Right ventricle myocardium superior (tissue), 1 donor: Measurements from ENCODE around the gene GMCL1. TPM values are rescaled to one million over a fixed set of nuclear protein-coding genes. Genes with fewer than 3 reads are reported as not detected.

ENCODE experiments used
- ATAC-seq: fragments of 200-7000 bp; cut with Tn5 transposase; one replicate; pipeline ENCODE4 v1.9.1; 2020; ENCODE audit warnings: mild to moderate bottlenecking; ENCODE audit not compliant: poor library complexity
- DNase-seq: peaks from one replicate; pipeline ENCODE4 v3.0.0-alpha.2; 2020
- intact Hi-C: fragments of 100-400 bp; cut with DNase I; formaldehyde crosslinking; loops from one replicate; pipeline ENCODE4 v1.11.2; 2022
- total RNA-seq: library from RNA; stranded (reverse); fragmentation: NEBNext Ultra II Directional; extraction: Animal tissue kit (Norgen Biotek cat#: 25700); gene quantifications from one replicate; pipeline ENCODE4 v1.2.1, GENCODE V29; 2021
- donor health status: DM: no; HTN: yes; CAD: no; lungs with severe emphysema.

Gene GMCL1
- total RNA-seq, 1 donor from 2014 or later = 4.1 TPM

DNA sequence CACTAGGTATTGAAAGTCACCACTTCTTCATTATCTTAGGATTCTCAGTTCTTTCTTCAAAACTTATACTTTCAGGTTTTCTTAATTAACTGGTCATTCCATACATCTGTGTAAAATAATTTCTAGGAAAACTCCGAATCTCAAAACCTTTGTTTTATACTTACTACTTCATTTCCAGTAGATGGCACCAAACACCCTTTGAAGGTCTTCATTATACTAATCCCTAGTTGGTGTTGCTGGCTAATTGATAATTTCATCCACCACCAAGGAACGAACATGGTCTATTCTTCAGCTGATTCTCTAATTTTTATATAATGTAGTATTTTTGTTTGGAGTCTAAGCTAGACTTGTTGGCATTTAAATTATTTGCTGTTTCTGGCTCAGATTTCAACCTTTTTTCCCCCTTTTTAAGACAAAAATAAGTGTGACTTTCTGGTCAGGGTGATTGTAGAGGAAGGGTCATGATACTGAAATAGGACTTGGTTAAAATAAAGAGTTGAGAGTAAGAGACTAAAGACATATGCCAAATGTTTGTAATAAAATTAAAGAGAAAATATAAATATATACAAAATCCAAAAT is 82.6 kb downstream of the GMCL1 start:
- intact Hi-C loops = loop anchor here (5.0 to 10.0 kb wide), 2 partner anchors 175 to 383 kb away; partner anchors contain the start of genes PCBP1 and SNRPG
- no peak for DNase-seq
- no peak for ATAC-seq

DNA sequence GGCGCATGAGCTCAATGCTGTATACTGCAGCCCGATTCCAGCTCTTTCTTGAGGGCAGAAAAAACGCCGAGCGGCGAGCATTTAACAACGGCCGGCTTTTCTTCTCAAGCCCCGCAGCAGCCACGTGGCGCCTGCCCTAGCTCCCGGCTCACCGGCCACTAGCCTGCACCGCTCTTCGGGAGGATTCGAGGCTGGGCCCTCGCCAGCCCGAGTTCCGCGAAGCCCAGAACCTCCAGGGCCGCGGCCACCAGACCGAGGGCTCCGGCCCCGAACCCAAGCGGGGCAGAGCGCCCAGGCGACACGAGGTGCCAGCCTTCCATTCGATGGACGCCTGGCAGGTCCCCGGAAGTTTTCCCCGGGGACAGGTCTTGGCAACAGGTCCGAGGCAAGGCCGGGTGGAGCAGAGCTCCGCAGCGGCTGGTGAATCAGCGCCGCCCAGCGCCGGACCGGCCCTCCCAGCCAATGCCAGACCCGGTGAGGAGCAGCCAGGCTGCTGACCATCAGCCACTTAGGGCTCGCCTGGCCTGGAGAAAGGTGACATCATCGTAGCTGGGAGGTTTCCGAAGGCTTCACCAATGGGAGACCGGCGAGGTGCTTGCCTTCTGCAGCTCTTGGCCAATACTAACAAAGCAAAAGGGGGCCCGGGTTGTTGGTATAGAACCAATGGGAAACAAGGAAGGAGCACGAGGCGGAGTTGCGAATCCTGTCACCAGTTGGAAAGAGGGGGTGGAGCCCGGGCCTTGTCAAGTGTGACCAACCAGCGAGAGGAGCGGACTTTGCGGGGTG is 84.9 kb downstream of the GMCL1 start:
- intact Hi-C loops = loop anchor here (2.0 to 10.0 kb wide), 3 partner anchors 173 to 380 kb away; partner anchors contain the start of genes PCBP1 and SNRPG
- ATAC-seq (peak; percentile 94), DNase-seq (peak; percentile 98)

DNA sequence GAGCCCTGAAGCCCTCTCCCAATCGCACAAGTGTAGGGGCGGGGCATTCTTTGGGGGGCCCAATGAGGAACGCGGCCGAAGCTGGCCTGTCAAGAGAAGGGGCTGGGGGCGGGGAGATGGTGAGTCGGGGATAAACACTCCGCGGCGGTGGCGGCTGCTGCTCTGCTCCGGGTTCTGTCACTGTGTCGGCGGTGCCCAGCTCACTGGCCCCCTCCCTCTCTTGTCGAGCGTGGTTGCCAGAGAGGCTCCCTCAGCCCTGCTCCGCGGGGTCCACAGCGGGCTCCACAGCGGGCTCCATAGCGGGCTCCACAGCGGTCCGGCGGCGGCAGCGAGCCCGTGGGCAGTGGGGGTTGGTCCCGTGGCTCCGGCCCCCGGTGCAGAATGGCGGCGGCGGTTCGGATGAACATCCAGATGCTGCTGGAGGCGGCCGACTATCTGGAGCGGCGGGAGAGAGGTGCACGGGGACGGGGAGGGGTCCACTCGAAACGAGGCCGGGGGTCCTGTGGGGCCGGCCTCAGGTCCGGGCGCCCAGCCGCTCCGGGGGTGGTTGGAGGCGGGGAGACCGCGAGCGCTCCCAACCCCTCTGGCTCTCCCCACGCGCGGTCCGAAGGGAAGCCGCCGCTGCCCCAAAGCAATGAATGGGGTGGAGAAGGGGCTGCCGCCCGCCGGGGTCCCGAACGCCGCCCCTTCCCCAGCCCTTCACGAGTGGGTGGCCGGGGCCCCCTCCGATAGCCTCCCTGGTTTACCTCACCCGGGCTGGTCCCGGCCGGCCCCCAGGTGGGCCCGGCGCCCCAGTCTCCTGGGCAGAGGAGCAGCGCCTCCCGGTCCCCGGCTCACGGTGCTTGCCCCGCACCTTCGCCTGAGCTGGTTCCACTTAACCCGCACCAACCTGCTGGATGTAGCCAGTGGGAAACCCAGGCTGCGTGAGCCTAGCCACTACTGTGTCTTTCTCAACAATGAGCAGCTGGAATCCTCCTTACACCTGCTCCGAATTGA is 85.8 kb downstream of the GMCL1 start, which contains the start of gene MXD1:
MXD1 (plus strand) TSS at position 160 of the 996 bp plus-strand sequence; CDS start at position 382, 222 bp downstream.
- intact Hi-C loops = loop anchor here (2.0 to 10.0 kb wide), 4 partner anchors 157 to 380 kb away; partner anchors contain the start of genes PCBP1 and SNRPG
- ATAC-seq = peak; percentile 19
- DNase-seq = peak; percentile 100

DNA sequence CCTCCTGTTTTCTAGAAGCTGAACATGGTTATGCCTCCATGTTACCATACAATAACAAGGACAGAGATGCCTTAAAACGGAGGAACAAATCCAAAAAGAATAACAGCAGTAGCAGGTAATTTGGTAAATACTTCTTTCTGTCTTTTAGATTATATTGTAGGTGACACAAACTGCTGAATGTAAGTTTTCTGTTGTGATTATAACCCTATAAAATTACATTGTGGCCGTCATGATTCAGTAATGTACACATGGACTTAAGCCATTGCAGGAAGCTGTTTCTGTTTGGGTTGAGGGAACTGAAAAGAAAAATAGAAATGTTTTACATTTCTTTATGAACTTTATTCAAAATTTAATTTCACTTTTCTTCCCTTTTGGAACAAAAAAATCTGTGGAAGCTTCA is 86.6 kb downstream of the GMCL1 start:
- intact Hi-C loops = loop anchor here (5.0 to 10.0 kb wide), 2 partner anchors 156 to 379 kb away; partner anchors contain the start of gene SNRPG
- DNase-seq (no peak), ATAC-seq (no peak)

DNA sequence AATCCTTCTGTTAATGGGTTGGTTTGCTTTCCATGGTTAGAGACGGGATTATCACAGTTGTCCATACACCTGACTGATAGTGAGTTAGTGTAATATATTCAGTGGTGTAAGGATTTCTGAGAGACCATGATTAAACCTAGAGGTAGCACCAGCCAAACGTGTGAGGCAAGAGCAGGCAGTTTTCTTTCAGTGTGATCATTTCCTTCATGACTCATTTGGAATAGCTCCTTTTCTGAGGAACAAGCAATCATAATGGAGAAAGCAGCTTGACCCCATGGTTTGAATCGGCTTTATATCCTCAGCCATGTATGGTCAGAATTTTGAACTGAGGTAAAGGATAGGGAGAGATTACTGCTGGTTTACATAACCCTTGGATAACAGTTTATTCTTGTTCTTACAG is 88.4 kb downstream of the GMCL1 start:
- intact Hi-C loops = loop anchor here (5.0 to 10.0 kb wide), 2 partner anchors 154 to 377 kb away; partner anchors contain the start of gene SNRPG
- ATAC-seq (no peak), DNase-seq (no peak)

DNA sequence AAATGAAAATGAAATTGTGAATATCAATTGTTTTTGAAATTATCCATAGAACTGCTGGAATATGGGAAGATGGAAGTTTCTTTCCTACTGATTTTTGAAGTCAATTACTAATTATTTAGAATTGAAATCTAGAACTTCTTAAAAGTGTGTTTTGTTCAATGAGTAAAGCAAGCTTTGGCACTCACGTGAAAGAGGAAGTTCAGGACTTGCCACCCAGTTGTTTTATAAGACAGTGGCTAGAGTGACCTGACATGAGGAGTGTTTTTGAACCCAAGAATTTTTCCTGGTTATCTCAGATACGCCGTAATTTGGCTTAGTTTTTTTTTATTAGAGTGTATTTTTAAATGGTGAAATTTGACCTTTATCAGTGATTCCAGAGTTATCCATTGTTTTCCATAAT is 88.9 kb downstream of the GMCL1 start:
- no peak for ATAC-seq
- DNase-seq = no peak
- intact Hi-C loops = loop anchor here (5.0 to 10.0 kb wide), 2 partner anchors 154 to 376 kb away; partner anchors contain the start of gene SNRPG

DNA sequence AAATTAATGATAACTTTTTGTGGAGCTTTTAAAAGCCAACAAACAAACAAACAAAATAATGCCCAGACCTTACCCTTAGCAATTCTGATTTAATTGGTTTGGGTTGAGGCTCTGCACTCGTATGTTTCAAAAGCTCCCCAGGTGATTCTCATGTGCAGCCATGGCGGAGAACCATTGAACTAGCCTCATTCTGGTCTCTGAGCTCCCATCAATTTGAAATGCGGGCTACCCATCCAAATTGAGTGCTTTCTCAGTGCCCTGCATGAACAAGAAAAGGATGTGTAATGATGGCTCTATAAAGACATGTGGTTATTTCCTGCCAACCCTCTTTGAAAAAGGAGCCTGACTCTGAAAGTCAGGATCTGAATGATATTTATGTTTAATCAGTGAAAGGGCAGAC is 93.7 kb downstream of the GMCL1 start:
- ATAC-seq = no peak
- no peak for DNase-seq
- intact Hi-C loops = no loop called here

DNA sequence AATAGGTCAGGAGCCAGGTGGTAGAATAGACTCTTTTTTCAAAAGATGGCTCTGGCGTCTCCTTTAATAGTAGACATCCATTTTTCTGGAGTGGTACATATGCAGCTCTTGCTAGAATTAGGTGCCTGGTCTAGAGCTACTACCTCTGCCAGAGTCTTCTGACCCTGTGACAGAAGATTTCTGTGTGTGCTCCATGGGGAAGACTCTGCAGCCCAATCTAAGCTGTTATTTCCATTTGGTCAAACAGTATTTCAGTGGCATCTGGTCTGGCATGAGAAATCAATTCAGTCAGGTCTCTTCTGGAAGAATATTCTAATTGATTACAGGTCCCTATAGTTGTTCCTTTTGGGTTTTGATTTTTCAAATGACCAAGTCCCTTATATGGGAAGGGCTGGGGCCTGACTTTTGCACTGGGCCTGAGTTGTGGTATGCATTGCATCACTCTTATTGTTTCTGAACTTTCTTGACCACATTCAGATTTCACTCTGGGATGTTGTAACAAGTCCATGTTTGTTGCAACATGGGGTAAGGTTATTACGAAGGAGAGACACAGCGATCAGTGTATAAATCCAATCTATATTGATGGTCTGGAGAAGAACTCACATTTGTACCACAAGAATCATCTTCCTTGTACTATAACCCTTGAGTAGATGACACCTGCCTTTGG is 97.5 kb downstream of the GMCL1 start:
- DNase-seq (no peak), ATAC-seq (no peak)
- intact Hi-C loops = no loop called here

Other genes with a start within 250 kb of the GMCL1 start
- gene AAK1, start 185.9 kb upstream of the GMCL1 start, total RNA-seq = 87.2 TPM
- gene ANXA4, start 87.5 kb upstream of the GMCL1 start, total RNA-seq = 22.5 TPM
- gene SNRNP27, start 64.3 kb downstream of the GMCL1 start, total RNA-seq = 54.6 TPM
- 5.1 TPM for gene MXD1, start 85.4 kb downstream of the GMCL1 start, total RNA-seq
- 0.78 TPM for gene ASPRV1, start 132.0 kb downstream of the GMCL1 start, total RNA-seq